Kidney epithelial cell (primary cell): ENCODE data around the gene ADAMTS2. TPM values are rescaled to one million over a fixed set of nuclear protein-coding genes. Genes with fewer than 3 reads are reported as not detected.

Experiments used
- DNase-seq: peaks from one replicate; pipeline ENCODE4 v3.0.0-alpha.2; 2010; ENCODE audit warnings: low read depth
- H3K27me3 ChIP-seq: 2 replicates; pipeline ENCODE4 v1.6.0; 2011; ENCODE audit warnings: low read length; ENCODE audit not compliant: control insufficient read depth, insufficient read depth
- H3K36me3 ChIP-seq: 2 replicates; pipeline ENCODE4 v1.5.1; 2011; ENCODE audit warnings: low read length; ENCODE audit not compliant: control insufficient read depth, insufficient read depth
- H3K4me3 ChIP-seq: 2 replicates; pipeline ENCODE4 v1.5.1; 2011; ENCODE audit warnings: low read depth, mild to moderate bottlenecking, control low read depth, low read length
- total RNA-seq: library from RNA; depleted of rRNA; stranded (reverse); fragments of >200 nt; gene quantifications from 2 replicates; pipeline ENCODE4 v1.2.3, GENCODE V29; 2015
- TF ChIP-seq, protein P1 (sequence below): IDR thresholded peaks from 2 replicates; pipeline ENCODE4 v1.5.1; 2011; ENCODE audit warnings: mild to moderate bottlenecking, moderate library complexity, low read length, control low read depth, inconsistent platforms; ENCODE audit not compliant: insufficient read depth, poor library complexity, severe bottlenecking

The ADAMTS2 gene
- total RNA-seq, 1 donor from 2014 or later: 1.8 TPM

DNA sequence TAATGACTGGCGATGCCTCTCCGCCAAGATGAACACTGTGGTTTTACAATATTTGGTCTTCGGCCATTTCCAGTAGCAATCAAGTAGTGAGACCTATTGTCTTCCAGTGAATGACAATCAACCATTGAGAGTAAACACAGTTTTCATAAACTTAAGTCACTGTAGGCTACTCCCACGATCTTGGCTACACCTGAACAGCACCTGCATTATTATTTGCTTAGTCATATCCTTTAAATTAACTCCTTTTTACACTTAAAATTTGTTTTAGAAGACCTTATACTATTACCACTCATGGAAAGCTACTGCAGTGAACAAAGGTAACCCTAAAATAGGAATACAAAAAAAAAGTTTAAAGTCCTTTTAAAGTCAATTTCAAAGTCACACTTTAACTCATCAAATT, 226.9 kb downstream of the ADAMTS2 start:
- TF ChIP-seq, protein P1, sequence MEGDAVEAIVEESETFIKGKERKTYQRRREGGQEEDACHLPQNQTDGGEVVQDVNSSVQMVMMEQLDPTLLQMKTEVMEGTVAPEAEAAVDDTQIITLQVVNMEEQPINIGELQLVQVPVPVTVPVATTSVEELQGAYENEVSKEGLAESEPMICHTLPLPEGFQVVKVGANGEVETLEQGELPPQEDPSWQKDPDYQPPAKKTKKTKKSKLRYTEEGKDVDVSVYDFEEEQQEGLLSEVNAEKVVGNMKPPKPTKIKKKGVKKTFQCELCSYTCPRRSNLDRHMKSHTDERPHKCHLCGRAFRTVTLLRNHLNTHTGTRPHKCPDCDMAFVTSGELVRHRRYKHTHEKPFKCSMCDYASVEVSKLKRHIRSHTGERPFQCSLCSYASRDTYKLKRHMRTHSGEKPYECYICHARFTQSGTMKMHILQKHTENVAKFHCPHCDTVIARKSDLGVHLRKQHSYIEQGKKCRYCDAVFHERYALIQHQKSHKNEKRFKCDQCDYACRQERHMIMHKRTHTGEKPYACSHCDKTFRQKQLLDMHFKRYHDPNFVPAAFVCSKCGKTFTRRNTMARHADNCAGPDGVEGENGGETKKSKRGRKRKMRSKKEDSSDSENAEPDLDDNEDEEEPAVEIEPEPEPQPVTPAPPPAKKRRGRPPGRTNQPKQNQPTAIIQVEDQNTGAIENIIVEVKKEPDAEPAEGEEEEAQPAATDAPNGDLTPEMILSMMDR: no peak

DNA sequence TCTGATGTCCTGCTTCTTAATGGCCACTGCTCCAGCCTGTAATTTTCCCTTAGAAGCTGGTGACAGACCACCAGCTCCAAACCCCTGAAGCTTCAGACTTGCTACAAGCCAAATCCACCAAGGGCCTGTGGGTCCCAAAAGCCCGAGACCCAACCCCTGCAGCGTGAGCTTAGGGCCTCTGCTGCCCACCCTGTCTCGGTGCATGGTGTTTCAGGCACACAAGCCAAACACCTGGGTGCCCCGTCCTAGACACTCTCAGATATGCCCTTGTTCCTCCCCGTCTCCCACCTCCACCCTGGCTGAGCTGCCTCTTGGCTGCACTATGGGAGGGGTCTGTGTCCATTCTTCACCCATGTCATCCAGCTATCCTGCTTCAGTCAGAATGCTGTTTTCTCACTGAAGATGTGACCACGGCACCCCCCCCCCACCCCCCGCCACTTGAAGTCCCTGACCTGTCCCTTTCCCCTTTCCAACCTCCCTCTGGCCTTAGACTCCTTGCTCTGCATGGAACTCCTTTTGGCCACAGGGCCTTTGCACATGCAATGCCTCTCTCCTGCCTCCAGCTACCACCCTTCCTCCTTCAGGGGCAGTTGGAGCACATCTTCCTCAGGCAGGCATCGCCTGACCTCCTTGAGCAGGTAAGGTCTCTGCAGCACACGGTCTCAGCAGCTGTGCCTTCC, 229.3 kb downstream of the ADAMTS2 start:
- H3K36me3 ChIP-seq: no peaks in the 10 kb centered on the region
- TF ChIP-seq, protein P1: no peak
- no peak for DNase-seq

More for the DNA sequence above, 226.9 kb downstream of the ADAMTS2 start:
- Histone ChIP-seq H3K27me3 (no peaks in the 10 kb centered on the region), H3K36me3 (no peaks in the 10 kb centered on the region), H3K4me3 (no peak overlapping the region)
- DNase-seq: no peak

DNA sequence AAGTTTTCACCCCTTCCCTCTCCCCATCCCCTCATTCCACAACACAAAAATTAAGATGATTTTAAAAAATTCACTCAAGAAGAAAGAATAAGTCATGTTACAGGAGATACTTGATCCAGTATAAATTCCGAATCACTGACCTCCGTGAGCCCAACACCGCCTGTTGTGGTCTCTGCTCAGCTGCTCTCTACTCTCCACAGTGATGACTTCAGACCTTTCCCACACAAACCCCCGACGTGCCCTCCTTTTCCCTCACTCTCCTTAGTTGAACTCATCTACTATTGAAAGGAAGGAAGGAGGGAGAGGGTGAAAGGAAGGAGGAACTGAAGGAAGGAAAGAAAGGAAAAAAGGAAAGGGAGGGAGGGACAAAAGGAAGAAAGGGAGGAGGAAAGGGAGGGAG, 230.0 kb downstream of the ADAMTS2 start:
- no peak for DNase-seq
- Histone ChIP-seq H3K27me3 (no peaks in the 10 kb centered on the region), H3K4me3 (no peak overlapping the region), H3K36me3 (no peaks in the 10 kb centered on the region)
- TF ChIP-seq, protein P1: no peak

More for the DNA sequence above, 229.3 kb downstream of the ADAMTS2 start:
- no peaks in the 10 kb centered on the region for H3K27me3 ChIP-seq
- no peak overlapping the region for H3K4me3 ChIP-seq

DNA sequence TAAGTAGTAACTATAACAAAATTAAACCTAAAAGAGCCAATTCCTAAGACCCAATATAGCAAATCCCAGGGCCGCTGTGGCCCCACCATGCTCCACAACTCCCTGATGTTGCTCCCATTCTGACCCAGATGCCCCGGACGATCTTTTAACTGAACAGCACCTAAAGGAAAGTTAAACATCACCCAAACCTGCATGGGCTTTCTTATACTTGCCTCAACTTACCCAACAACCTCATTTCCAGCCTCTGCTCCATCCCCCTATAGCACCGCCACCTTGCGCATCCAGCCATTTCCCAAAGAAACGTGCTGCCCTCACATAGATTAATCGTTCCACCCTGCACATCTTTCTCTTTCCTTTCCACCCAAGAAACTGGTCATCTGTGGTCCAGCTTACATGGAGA, 230.5 kb downstream of the ADAMTS2 start:
- H3K4me3 ChIP-seq: no peak overlapping the region
- TF ChIP-seq, protein P1: no peak
- no peaks in the 10 kb centered on the region for H3K27me3 ChIP-seq

DNA sequence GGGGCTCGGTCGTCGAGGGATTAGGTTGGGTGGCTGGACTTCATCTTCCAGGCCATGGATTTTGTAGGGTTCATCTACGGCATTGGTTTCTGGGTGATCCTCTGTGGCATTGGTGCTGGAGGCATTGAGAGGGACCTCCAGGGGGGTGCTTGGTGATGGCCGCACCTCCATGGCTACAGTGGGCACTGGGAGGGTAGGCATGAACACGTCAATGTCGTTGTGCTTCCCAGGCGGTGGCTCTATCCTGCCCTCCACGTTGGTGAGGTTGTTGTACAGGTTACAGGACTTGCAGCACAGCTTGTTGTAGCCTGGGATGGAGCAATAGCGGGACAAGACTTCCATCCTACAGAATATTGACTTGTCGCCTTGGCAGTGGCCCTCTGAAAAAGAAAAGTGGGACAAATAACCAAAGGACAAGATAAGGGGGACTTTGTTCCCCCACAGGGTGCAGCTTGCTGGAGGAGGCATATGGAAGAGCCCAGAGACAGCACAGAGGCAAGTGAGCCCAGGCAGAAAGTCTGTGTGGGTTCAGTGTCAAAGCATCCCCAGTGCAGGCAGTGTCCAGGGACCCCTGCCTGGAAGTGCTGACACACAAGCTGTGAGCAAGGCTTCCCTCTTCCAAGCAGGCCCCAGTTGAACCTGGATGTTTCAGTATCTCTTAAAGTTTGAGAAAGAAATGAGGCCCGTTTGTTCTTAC, 231.2 kb downstream of the ADAMTS2 start:
- DNase-seq: no peak
- Histone ChIP-seq H3K4me3 (no peak overlapping the region), H3K27me3 (no peaks in the 10 kb centered on the region), H3K36me3 (no peaks in the 10 kb centered on the region)
- TF ChIP-seq, protein P1: no peak

More for the DNA sequence above, 230.5 kb downstream of the ADAMTS2 start:
- no peak for DNase-seq
- H3K36me3 ChIP-seq: no peaks in the 10 kb centered on the region
